RWPE2 (cell line): Measurements from ENCODE around the gene DAD1.
"Not testable (repeated sequence)": the region's sequence is repeated elsewhere in the genome, so short reads cannot be mapped to it uniquely, and the experiment has no call there.

Experiments
- ATAC-seq: fragments of 200-7000 bp; cut with Tn5 transposase; 3 replicates; pipeline ENCODE4 v1.9.1; 2021; ENCODE audit warnings: low read depth
- DNase-seq: peaks from one replicate; pipeline ENCODE4 v3.0.0-alpha.2; 2020; ENCODE audit warnings: low spot score
- H3K27ac ChIP-seq: fragments of 450-650 bp; 2 replicates; pipeline ENCODE4 v1.5.1; 2017; ENCODE audit warnings: mild to moderate bottlenecking; ENCODE audit not compliant: poor library complexity, severe bottlenecking
- H3K27me3 ChIP-seq: fragments of 250-450 bp; sonication (Bioruptor Pico); 2 replicates; pipeline ENCODE4 v1.5.1; 2021; ENCODE audit warnings: mild to moderate bottlenecking, moderate library complexity; ENCODE audit not compliant: insufficient read depth, poor library complexity, severe bottlenecking
- H3K36me3 ChIP-seq: fragments of 250-450 bp; sonication (Bioruptor Pico); 2 replicates; pipeline ENCODE4 v1.5.1; 2020; ENCODE audit warnings: low read depth, mild to moderate bottlenecking, moderate library complexity
- H3K4me1 ChIP-seq: fragments of 250-450 bp; sonication (Bioruptor Pico); 2 replicates; pipeline ENCODE4 v1.5.1; 2021; ENCODE audit warnings: mild to moderate bottlenecking, moderate library complexity; ENCODE audit not compliant: insufficient read depth, poor library complexity, severe bottlenecking
- H3K4me3 ChIP-seq: fragments of 250-450 bp; sonication (Bioruptor Pico); 2 replicates; pipeline ENCODE4 v1.5.1; 2021; ENCODE audit warnings: mild to moderate bottlenecking, moderate library complexity; ENCODE audit not compliant: severe bottlenecking
- H3K9me3 ChIP-seq: fragments of 250-450 bp; sonication (Bioruptor Pico); 2 replicates; pipeline ENCODE4 v1.5.1; 2021; ENCODE audit warnings: mild to moderate bottlenecking, moderate library complexity; ENCODE audit not compliant: severe bottlenecking
- CTCF ChIP-seq: fragments of 450-650 bp; IDR thresholded peaks from one replicate; pipeline ENCODE4 v1.5.1; 2017; ENCODE audit warnings: mild to moderate bottlenecking, moderate library complexity; ENCODE audit not compliant: poor library complexity, severe bottlenecking

DAD1 gene

GRCh38 chr14:22556990-22557623 is 31.9 kb downstream of the DAD1 start:
- no peaks in the 10 kb centered on the region for H3K27me3 ChIP-seq
- peak overlapping the region; percentile 2 for H3K4me3 ChIP-seq
- ATAC-seq (peak; percentile 42), DNase-seq (peak; percentile 81)
- H3K9me3 ChIP-seq, result no peaks in the 10 kb centered on the region
- peak; percentile 100 for TF ChIP-seq CTCF
- peak overlapping the region; percentile 90 for H3K27ac ChIP-seq
- H3K36me3 ChIP-seq, result no peaks in the 10 kb centered on the region
- peaks cover 16% of the 10 kb centered on the region for H3K4me1 ChIP-seq

- Histone ChIP-seq H3K27ac (peak overlapping the region; percentile 90), H3K36me3 (no peaks in the 10 kb centered on the region), H3K4me3 (no peak overlapping the region), H3K9me3 (no peaks in the 10 kb centered on the region), H3K4me1 (peaks cover 16% of the 10 kb centered on the region), H3K27me3 (no peaks in the 10 kb centered on the region)
- DNase-seq (peak; percentile 95), ATAC-seq (peak; percentile 81)
- no peak for TF ChIP-seq CTCF
These were observed 32.7 kb downstream of the DAD1 start for GRCh38 chr14:22556021-22556989.

DNA sequence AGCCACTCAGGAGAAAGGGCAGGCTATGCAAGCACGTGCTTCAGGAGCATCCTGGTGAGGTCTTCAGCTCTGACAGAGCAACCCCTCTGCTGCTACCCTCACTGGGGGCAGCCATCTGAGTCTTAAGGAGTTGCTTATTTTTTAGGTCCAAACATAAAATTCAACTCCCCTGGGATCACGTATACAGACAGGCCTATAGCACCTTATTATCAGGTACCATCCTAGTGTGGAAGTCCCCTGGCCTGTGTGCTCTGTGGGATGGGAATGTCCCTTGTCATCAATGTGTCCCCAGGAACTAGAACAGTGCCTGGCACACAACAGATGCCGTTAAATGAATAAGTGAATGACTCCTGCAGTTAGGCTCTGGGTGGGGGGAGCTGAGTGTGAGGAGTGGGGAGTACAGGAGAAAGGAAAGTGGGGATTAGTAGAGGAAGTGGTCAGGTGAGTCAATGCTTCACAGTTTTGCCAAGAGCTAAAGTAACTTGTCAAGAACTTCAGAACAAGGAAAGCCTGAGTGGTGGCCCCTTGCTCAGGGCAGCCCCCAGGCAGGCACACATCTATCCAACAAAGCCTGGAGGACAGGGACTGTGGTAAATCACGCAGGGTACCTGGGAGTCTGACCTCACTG is 33.5 kb downstream of the DAD1 start:
- Histone ChIP-seq H3K36me3 (no peaks in the 10 kb centered on the region), H3K4me3 (no peak overlapping the region), H3K9me3 (no peaks in the 10 kb centered on the region), H3K27ac (peak overlapping the region; percentile 90), H3K27me3 (no peaks in the 10 kb centered on the region), H3K4me1 (peaks cover 22% of the 10 kb centered on the region)
- ATAC-seq (peak; percentile 33), DNase-seq (no peak)
- TF ChIP-seq CTCF, result no peak

- Histone ChIP-seq H3K4me3 (no peak overlapping the region), H3K4me1 (peaks cover 29% of the 10 kb centered on the region), H3K27me3 (no peaks in the 10 kb centered on the region), H3K27ac (peak overlapping the region; percentile 90), H3K9me3 (no peaks in the 10 kb centered on the region), H3K36me3 (no peaks in the 10 kb centered on the region)
- TF ChIP-seq CTCF, result no peak
- ATAC-seq, result no peak
- no peak for DNase-seq
These were observed 34.3 kb downstream of the DAD1 start for GRCh38 chr14:22554498-22555383.

DNA sequence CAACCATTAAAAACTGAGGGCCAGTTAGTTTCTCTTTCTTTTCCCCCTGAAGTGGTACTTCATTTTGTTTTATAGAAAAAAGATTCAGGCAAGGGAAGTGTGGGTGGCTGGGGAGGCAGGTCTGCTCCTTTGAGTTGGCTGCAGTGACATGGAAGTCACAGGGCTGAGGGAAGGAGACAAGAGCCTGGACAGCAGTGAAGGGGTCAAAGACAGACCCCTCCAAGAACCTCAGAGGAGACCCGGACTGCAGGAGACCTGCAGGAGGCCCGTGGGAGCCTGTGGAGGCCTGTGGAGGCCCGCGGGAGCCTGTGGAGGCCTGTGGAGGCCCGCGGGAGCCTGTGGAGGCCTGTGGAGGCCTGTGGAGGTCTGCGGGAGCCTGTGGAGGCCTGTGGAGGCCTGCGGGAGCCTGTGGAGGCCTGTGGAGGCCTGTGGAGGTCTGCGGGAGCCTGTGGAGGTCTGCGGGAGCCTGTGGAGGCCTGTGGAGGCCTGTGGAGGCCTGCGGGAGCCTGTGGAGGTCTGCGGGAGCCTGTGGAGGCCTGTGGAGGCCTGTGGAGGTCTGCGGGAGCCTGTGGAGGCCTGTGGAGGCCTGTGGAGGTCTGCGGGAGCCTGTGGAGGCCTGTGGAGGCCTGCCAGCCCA is 35.0 kb downstream of the DAD1 start:
- not testable (repeated sequence) for ATAC-seq, H3K36me3 ChIP-seq
- H3K4me1 ChIP-seq, result peaks cover 29% of the 10 kb centered on the region

More for the DNA sequence above, 35.0 kb downstream of the DAD1 start:
- not testable (repeated sequence) for H3K27ac ChIP-seq, H3K27me3 ChIP-seq, H3K4me3 ChIP-seq, DNase-seq, H3K9me3 ChIP-seq
